H9 (cell line): ENCODE results near the gene TMEM98. TPM values are rescaled to one million over a fixed set of nuclear protein-coding genes. Genes with fewer than 3 reads are reported as not detected.

Experiments used
- DNase-seq: peaks from one replicate; pipeline ENCODE4 v3.0.0-alpha.2; 2017
- H2AFZ ChIP-seq: one replicate; pipeline ENCODE4 v1.6.1; 2013; ENCODE audit warnings: mild to moderate bottlenecking, low read length, control low read depth, moderate library complexity
- H2AK5ac ChIP-seq: 2 replicates; pipeline ENCODE4 v1.6.1; 2013; ENCODE audit warnings: low read length, control low read depth, mixed read lengths; ENCODE audit not compliant: insufficient read length
- H2BK120ac ChIP-seq: one replicate; pipeline ENCODE4 v1.6.1; 2013; ENCODE audit warnings: low read depth, mild to moderate bottlenecking, low read length, control low read depth, inconsistent platforms; ENCODE audit not compliant: poor library complexity, severe bottlenecking
- H2BK12ac ChIP-seq: 2 replicates; pipeline ENCODE4 v1.6.1; 2013; ENCODE audit warnings: low read length, control low read depth, mixed read lengths, low read depth; ENCODE audit not compliant: insufficient read length
- H2BK15ac ChIP-seq: 2 replicates; pipeline ENCODE4 v1.6.1; 2013; ENCODE audit warnings: low read depth, low read length, control low read depth
- H2BK20ac ChIP-seq: one replicate; pipeline ENCODE4 v1.6.1; 2013; ENCODE audit warnings: low read depth, mild to moderate bottlenecking, low read length, control low read depth, inconsistent platforms; ENCODE audit not compliant: poor library complexity, severe bottlenecking
- H2BK5ac ChIP-seq: 2 replicates; pipeline ENCODE4 v1.6.1; 2013; ENCODE audit warnings: low read length, control low read depth, mixed read lengths; ENCODE audit not compliant: insufficient read length
- H3K14ac ChIP-seq: 2 replicates; pipeline ENCODE4 v1.6.1; 2013; ENCODE audit warnings: low read length, control low read depth; ENCODE audit not compliant: insufficient read depth
- H3K18ac ChIP-seq: 2 replicates; pipeline ENCODE4 v1.6.1; 2013; ENCODE audit warnings: low read depth, mild to moderate bottlenecking, mixed read lengths, low read length, control low read depth; ENCODE audit not compliant: insufficient read length
- H3K23ac ChIP-seq: 2 replicates; pipeline ENCODE4 v1.6.1; 2013; ENCODE audit warnings: low read length, control low read depth, mixed read lengths, low read depth; ENCODE audit not compliant: insufficient read length
- H3K23me2 ChIP-seq: 2 replicates; pipeline ENCODE4 v1.6.1; 2013; ENCODE audit warnings: low read depth, mild to moderate bottlenecking, mixed read lengths, low read length, control low read depth; ENCODE audit not compliant: insufficient read length, poor library complexity, severe bottlenecking
- H3K27ac ChIP-seq: 2 replicates; pipeline ENCODE4 v1.5.1; 2013; ENCODE audit warnings: low read length, control low read depth, mixed read lengths, low read depth; ENCODE audit not compliant: insufficient read length
- H3K27me3 ChIP-seq: 2 replicates; pipeline ENCODE4 v1.6.1; 2013; ENCODE audit warnings: low read length, control low read depth, inconsistent platforms; ENCODE audit not compliant: insufficient read depth
- H3K4ac ChIP-seq: 2 replicates; pipeline ENCODE4 v1.6.1; 2013; ENCODE audit warnings: low read depth, mild to moderate bottlenecking, control low read depth, inconsistent platforms, low read length, moderate library complexity
- H3K4me1 ChIP-seq: 2 replicates; pipeline ENCODE4 v1.6.1; 2013; ENCODE audit warnings: low read length, control low read depth, inconsistent platforms; ENCODE audit not compliant: insufficient read depth
- H3K4me2 ChIP-seq: 2 replicates; pipeline ENCODE4 v1.6.1; 2013; ENCODE audit warnings: low read length, control low read depth, mixed read lengths; ENCODE audit not compliant: insufficient read length, insufficient read depth
- H3K56ac ChIP-seq: 2 replicates; pipeline ENCODE4 v1.6.1; 2013; ENCODE audit warnings: low read depth, mild to moderate bottlenecking, mixed read lengths, low read length, control low read depth; ENCODE audit not compliant: insufficient read length
- H3K79me1 ChIP-seq: 2 replicates; pipeline ENCODE4 v1.6.1; 2013; ENCODE audit warnings: low read depth, mild to moderate bottlenecking, moderate library complexity, low read length, control low read depth, inconsistent platforms; ENCODE audit not compliant: insufficient read depth, poor library complexity, severe bottlenecking
- H3K79me2 ChIP-seq: 2 replicates; pipeline ENCODE4 v1.6.1; 2013; ENCODE audit warnings: low read length, control low read depth, inconsistent platforms; ENCODE audit not compliant: insufficient read depth
- H3K9ac ChIP-seq: 2 replicates; pipeline ENCODE4 v1.6.1; 2013; ENCODE audit warnings: low read length, control low read depth, mixed read lengths; ENCODE audit not compliant: insufficient read length; ENCODE audit errors: extremely low read depth
- H3K9me3 ChIP-seq: one replicate; pipeline ENCODE4 v1.6.1; 2013; ENCODE audit warnings: low read depth, low read length, inconsistent platforms; ENCODE audit not compliant: control insufficient read depth
- H3T11ph ChIP-seq: one replicate; pipeline ENCODE4 v1.6.1; 2013; ENCODE audit warnings: mild to moderate bottlenecking, low read length, control low read depth, inconsistent platforms
- H4K20me1 ChIP-seq: one replicate; pipeline ENCODE4 v1.6.1; 2013; ENCODE audit not compliant: control insufficient read depth, insufficient read length, insufficient read depth
- H4K5ac ChIP-seq: 2 replicates; pipeline ENCODE4 v1.6.1; 2013; ENCODE audit warnings: low read depth, mild to moderate bottlenecking, mixed read lengths, low read length, control low read depth; ENCODE audit not compliant: insufficient read length
- H4K8ac ChIP-seq: replicated peaks from 2 replicates; pipeline ENCODE4 v1.6.1; 2013; ENCODE audit warnings: low read length, control low read depth, mixed read lengths, low read depth; ENCODE audit not compliant: insufficient read length
- H4K91ac ChIP-seq: 2 replicates; pipeline ENCODE4 v1.6.1; 2013; ENCODE audit warnings: low read depth, mild to moderate bottlenecking, moderate library complexity, mixed read lengths, low read length, control low read depth; ENCODE audit not compliant: insufficient read length
- H3K27ac Mint-ChIP-seq, 3 experiments: 2 replicates in 2 of 3; 3 replicates in 1 of 3; pipeline ENCODE4 v1.8.0; 2020 to 2021; ENCODE audit warnings: mixed read lengths in 3 of 3, mild to moderate bottlenecking in 1 of 3, moderate library complexity in 1 of 3
- H3K27me3 Mint-ChIP-seq: 2 replicates; pipeline ENCODE4 v1.8.0; 2021; ENCODE audit warnings: low read depth, mild to moderate bottlenecking, moderate library complexity, mixed read lengths
- H3K36me3 Mint-ChIP-seq, 3 experiments: 2 replicates in 2 of 3; 3 replicates in 1 of 3; pipeline ENCODE4 v1.8.0; 2020 to 2021; ENCODE audit warnings: low read depth in 3 of 3, mixed read lengths in 3 of 3; ENCODE audit not compliant: insufficient read depth in 1 of 3
- H3K4me1 Mint-ChIP-seq, 2 experiments: 2 replicates each; pipeline ENCODE4 v1.8.0; 2020; ENCODE audit warnings: mixed read lengths in 2 of 2
- H3K4me3 Mint-ChIP-seq, 2 experiments: 2 replicates in 1 of 2; 3 replicates in 1 of 2; pipeline ENCODE4 v1.8.0; 2020 to 2021; ENCODE audit warnings: mild to moderate bottlenecking in 2 of 2, mixed read lengths in 2 of 2, moderate library complexity in 1 of 2
- H3K9me3 Mint-ChIP-seq, 2 experiments: 2 replicates in 1 of 2; 3 replicates in 1 of 2; pipeline ENCODE4 v1.8.0; 2020; ENCODE audit warnings: mild to moderate bottlenecking in 2 of 2, mixed read lengths in 2 of 2, moderate library complexity in 1 of 2
- WGBS: extraction: QIAGEN DNeasy Blood & Tissue Kit; methylation state at CpG from one replicate; pipeline ENCODE4 v1.1.7; 2013; ENCODE audit warnings: missing lambda C conversion rate, low lambda C conversion rate, mixed read lengths; ENCODE audit not compliant: insufficient read length; ENCODE audit errors: extremely low coverage; 5-methylcytosine and 5-hydroxymethylcytosine counted together
- total RNA-seq: library from RNA; stranded (reverse); gene quantifications from 2 replicates; pipeline ENCODE4 v1.2.1, GENCODE V29; 2021
- TF ChIP-seq, protein P1 (sequence below): fragments of 200-600 bp; sonication (generic); conservative IDR thresholded peaks from 3 replicates; pipeline ENCODE4 v1.8.0; 2021; ENCODE audit warnings: antibody characterized with exemption, mild to moderate bottlenecking

Gene TMEM98
- total RNA-seq, 1 experiment from 2014 or later = 78.4 TPM

DNA sequence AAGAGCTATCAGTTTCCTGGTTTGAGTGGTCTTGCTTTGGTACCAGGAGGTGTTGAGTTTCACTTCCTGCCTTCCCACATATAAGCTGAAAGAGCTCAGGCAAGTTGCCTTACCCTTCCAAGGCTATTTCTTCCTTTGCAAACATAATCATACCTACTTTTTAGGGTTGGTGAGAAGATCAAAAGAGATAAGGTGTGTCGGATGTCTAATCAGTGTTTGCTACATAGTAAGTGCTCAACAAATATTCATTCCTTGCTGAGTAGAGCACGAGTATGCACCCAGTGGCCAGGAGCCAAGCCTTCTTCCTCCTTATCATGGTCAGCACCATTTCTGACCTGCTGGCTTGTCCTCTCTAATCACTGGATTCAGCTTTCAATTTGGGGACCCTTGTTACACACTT is 12.7 kb upstream of the TMEM98 start:
- H3K9me3 ChIP-seq = no peaks in the 10 kb centered on the region
- peaks cover 4% of the 10 kb centered on the region; the same call in 1 of the 2 replicates for H3K4me1 ChIP-seq
- no peak overlapping the region for H4K5ac ChIP-seq
- no CpG with 5 or more reads among the region's 2 CpGs for WGBS
- no peaks in the 10 kb centered on the region; the same call in 1 of the 2 replicates for H3K27me3 Mint-ChIP-seq
- no peak overlapping the region for H3K23ac ChIP-seq
- no peak overlapping the region for H2BK15ac ChIP-seq
- no peak overlapping the region for H4K8ac ChIP-seq
- H2BK120ac ChIP-seq = no peak overlapping the region
- H3K79me1 ChIP-seq = no peaks in the 10 kb centered on the region
- no peak overlapping the region for H3K14ac ChIP-seq
- no peak overlapping the region for H3T11ph ChIP-seq
- H3K4me1 Mint-ChIP-seq = peaks cover 21 to 24% of the 10 kb centered on the region in 2 experiments
- no peak overlapping the region for H3K4me2 ChIP-seq
- no peak overlapping the region for H3K56ac ChIP-seq
- no peaks in the 10 kb centered on the region for H3K23me2 ChIP-seq
- DNase-seq = no peak
- no peaks in the 10 kb centered on the region for H3K27me3 ChIP-seq
- H3K36me3 Mint-ChIP-seq = no peaks in the 10 kb centered on the region; a peak in 3 of 7 replicates
- H3K4ac ChIP-seq = no peak overlapping the region
- no peaks in the 10 kb centered on the region for H3K79me2 ChIP-seq
- H3K18ac ChIP-seq = no peak overlapping the region
- TF ChIP-seq, protein P1, sequence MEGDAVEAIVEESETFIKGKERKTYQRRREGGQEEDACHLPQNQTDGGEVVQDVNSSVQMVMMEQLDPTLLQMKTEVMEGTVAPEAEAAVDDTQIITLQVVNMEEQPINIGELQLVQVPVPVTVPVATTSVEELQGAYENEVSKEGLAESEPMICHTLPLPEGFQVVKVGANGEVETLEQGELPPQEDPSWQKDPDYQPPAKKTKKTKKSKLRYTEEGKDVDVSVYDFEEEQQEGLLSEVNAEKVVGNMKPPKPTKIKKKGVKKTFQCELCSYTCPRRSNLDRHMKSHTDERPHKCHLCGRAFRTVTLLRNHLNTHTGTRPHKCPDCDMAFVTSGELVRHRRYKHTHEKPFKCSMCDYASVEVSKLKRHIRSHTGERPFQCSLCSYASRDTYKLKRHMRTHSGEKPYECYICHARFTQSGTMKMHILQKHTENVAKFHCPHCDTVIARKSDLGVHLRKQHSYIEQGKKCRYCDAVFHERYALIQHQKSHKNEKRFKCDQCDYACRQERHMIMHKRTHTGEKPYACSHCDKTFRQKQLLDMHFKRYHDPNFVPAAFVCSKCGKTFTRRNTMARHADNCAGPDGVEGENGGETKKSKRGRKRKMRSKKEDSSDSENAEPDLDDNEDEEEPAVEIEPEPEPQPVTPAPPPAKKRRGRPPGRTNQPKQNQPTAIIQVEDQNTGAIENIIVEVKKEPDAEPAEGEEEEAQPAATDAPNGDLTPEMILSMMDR = no peak
- H3K9me3 Mint-ChIP-seq = peaks cover 0 to under 1% of the 10 kb centered on the region in 2 experiments; a peak in 1 of 5 replicates
- H2BK5ac ChIP-seq = no peak overlapping the region
- H2BK20ac ChIP-seq = no peak overlapping the region
- no peak overlapping the region for H3K9ac ChIP-seq
- H4K20me1 ChIP-seq = no peaks in the 10 kb centered on the region
- no peak overlapping the region for H2BK12ac ChIP-seq
- no peak overlapping the region for H4K91ac ChIP-seq
- H3K27ac ChIP-seq = no peak overlapping the region
- no peak overlapping the region for H2AK5ac ChIP-seq
- no peak overlapping the region for H2AFZ ChIP-seq
- H3K27ac Mint-ChIP-seq = no peak overlapping the region
- H3K4me3 Mint-ChIP-seq = no peak overlapping the region
